ENCODE measurements around the gene GOLGA6L9.
"Not testable (repeated sequence)": the region's sequence is repeated elsewhere in the genome, so short reads cannot be mapped to it uniquely, and the experiment has no call there.

The GOLGA6L9 gene

DNA sequence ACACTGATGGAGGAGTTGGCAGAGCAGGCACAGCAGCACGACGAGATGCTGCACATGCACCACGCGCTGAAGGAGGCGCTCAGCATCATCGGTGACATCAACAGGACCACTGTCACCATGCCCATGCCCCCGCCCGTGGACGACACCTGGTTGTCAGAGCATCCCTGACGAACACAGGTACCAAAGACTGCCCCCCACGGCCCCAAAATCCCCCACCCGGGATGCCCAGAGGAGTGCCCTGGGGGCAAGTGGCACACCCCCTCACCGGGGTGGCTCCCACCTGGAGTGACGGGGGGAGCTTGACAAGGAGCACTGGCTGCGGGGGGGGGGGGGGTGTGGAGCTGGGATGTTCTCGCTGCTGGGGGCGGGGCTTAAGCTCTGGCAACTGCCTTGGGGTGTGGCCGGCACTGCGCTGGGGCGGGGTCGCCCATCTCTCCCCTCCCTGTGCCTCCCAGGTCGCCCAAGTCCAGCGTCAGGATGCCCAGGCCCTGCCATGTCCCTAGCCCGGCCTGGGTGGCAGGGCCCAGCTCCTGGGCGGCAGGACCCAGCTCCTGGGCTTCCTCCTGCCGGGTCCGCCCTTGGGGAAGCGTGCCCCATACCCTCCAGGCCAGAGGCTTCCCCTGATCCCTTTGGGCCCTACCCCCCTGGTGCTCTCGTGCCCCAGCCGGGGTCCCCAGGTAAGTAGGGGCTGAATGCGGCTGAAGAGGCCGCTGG lies 42.8 kb downstream of the GOLGA6L9 start:
- DNase-seq, result not testable (repeated sequence)

GRCh38 chr15:82474596-82475325 lies 45.1 kb downstream of the GOLGA6L9 start:
- DNase-seq, result not testable (repeated sequence)

DNA sequence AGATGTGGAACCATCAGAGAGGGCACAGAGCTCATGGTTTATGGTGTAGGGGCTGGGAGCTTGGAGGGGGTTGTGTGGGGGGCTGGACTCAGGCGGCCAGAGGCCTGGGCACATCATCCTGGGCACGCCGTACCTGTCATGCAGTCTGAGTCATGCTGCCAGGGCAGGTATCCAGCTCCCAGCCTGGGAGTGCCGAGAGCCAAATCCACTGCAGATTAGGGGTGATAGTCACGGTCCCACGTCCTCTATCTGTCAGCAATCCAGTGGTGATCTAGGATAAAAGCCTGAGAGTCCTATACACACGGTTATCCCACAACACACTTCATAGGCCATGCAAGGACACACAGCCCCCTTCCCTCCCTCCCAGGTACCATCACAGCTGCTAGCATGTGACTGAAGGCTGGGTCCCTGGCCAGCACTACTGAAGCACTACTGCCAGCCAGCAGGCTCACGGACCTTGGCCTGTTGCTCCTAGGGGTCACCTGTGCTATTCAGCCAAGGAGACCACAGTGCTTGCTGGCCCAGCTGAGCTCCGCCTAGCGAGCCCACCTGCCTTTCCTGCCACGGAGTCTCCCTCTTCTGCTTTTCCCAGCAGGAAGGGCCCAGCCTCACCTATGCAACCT lies 45.8 kb downstream of the GOLGA6L9 start:
- DNase-seq, result not testable (repeated sequence)

- not testable (repeated sequence) for DNase-seq
These were observed 47.2 kb downstream of the GOLGA6L9 start for GRCh38 chr15:82476697-82477342.

DNA sequence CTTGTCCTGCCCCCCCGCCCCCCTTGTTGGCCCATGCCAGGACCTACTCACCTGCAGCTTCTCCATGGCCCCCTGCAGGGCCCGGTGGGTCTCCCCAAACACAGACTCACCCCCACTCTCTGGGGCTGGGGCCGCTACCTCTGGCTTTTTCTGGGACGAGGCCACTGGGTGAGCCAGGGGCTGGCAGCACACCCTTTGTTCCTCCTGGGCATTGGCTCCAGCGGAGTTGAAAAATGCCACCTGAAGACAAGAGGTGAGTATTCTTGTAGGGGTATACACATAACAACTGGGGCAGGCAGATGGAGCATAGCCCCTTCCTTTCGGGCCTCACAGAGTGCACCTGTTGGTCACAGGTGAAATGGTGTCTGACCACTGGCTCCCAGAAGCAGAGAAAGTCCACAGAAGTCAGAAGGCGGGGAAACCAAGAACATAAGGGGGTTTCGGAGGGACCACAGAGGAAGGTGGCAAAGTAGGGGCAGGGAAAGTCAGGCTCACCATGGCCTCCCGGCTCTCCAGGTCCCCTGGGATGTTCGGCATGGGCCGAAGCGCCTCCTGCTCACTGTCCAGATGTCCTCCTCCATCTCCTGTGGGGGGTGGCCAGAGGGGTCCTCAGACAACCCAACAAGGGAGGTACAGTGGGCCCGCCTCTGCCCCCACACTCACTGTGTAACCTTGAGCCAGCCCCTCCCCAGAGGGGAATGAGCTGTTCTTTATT lies 47.9 kb downstream of the GOLGA6L9 start:
- DNase-seq, result not testable (repeated sequence)

Data from NCI-H2029 (cell line).